T47D (cell line): ENCODE data around the gene CDK5R2.

Experiments
- DNase-seq, 2 experiments: peaks; one replicate each; pipeline versions ENCODE4 v3.0.0 to v3.0.0-alpha.2; 2011 to 2012; ENCODE audit warnings: low read depth in 1 of 2, low spot score in 1 of 2
- JUND ChIP-seq: IDR thresholded peaks from 2 replicates; pipeline ENCODE4 v1.6.1; 2012; ENCODE audit warnings: low read depth
- in situ Hi-C: cut with HindIII; loops from 2 replicates; pipeline ENCODE4 v1.10.0; 2016; ENCODE audit warnings: low sequenced_read_pairs, low pct_unique_long_range_greater_than_20kb

CDK5R2 gene

GRCh38 chr2:218985325-218986091, 26.0 kb downstream of the CDK5R2 start:
- TF ChIP-seq JUND = no peak
- in situ Hi-C loops = no loop called here
- no peak for DNase-seq

- no peak for DNase-seq
- TF ChIP-seq JUND = no peak
- in situ Hi-C loops = no loop called here
Observed at GRCh38 chr2:218986148-218986761, 26.8 kb downstream of the CDK5R2 start.

GRCh38 chr2:218988164-218988563, 28.7 kb downstream of the CDK5R2 start:
- in situ Hi-C loops = no loop called here

DNA sequence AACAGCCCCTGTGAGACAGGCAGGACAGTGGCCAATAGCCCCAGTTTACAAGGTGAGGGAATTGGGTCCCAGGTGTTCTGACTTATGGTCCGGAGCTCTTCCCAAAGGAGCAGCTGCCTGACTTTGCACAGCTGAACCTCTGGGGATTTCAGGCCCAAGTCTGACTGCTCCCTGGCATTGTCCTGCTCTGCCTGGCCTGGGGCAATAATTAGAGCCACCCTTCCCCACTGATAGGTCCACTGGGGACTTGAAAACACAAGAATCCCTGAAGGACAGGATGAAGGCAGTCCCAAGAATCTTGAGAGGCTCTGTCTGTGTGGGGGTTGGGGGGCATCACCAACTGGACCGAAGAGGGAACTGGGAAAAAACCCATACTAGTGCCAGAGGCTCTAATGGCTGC, 29.2 kb downstream of the CDK5R2 start:
- TF ChIP-seq JUND = no peak
- no peak for DNase-seq
- in situ Hi-C loops = no loop called here

More at GRCh38 chr2:218988164-218988563, 28.7 kb downstream of the CDK5R2 start:
- no peak for TF ChIP-seq JUND
- DNase-seq = no peak

- no peak for TF ChIP-seq JUND
- DNase-seq = no peak
- in situ Hi-C loops = no loop called here
Observed at GRCh38 chr2:218990052-218990451, 30.6 kb downstream of the CDK5R2 start.

- in situ Hi-C loops = no loop called here
- no peak for DNase-seq
- no peak for TF ChIP-seq JUND
Observed at GRCh38 chr2:218990612-218991011, 31.1 kb downstream of the CDK5R2 start.

DNA sequence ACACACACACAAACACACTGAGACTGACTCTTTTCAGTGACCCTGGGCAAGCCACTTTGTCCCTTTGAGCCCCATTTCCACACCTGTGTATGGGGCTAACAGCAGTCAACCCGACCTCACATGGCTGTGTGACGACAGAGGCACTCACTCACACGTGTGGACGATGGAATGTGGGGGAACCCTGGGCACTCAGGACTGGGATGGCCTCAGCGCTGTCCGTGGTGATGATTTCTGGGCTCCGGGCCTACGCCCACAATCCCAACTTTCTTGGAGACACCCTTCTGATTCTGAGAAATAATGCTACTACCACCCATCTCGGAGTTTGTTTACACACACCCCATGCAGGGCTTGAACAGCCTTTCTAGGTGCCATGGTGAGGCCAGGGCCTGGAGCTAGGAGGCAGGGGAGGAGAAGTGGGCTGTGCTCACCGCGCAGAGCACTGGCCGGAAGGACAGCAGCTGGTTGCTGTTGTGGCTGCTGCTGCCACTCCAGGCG, 32.3 kb downstream of the CDK5R2 start:
- TF ChIP-seq JUND = no peak
- in situ Hi-C loops = no loop called here
- peak in 1 of 2 experiments; percentile 49 for DNase-seq

DNA sequence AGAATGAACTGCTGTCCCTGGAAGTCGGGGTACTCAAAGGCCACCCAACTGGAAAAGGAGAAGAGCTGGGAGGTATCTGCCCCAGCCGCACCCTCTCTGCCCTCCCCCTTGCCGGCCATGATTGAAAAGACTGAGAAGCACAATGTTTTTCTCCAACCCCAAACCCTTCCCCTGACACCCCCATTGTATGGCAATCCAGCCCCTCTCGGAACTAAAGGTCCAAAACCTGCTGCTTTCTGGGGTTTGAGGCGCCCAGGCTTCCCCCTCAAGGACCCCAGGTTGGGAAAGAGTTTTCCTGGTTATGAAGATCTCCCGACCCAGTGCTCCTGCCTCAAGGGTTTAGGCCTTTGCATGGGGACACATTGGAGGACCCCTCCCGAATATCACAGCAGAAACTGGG, 32.7 kb downstream of the CDK5R2 start:
- no peak for TF ChIP-seq JUND
- DNase-seq = no peak
- in situ Hi-C loops = no loop called here

GRCh38 chr2:218992703-218993344, 33.4 kb downstream of the CDK5R2 start:
- no peak for TF ChIP-seq JUND
- in situ Hi-C loops = no loop called here
- DNase-seq = no peak

GRCh38 chr2:218993345-218994315, 34.2 kb downstream of the CDK5R2 start, which contains the start of gene CRYBA2:
Gene CRYBA2 (minus strand): TSS chr2:218993422. CDS start chr2:218993176, 246 bp downstream.
- in situ Hi-C loops = no loop called here
- TF ChIP-seq JUND = no peak
- DNase-seq = no peak

DNA sequence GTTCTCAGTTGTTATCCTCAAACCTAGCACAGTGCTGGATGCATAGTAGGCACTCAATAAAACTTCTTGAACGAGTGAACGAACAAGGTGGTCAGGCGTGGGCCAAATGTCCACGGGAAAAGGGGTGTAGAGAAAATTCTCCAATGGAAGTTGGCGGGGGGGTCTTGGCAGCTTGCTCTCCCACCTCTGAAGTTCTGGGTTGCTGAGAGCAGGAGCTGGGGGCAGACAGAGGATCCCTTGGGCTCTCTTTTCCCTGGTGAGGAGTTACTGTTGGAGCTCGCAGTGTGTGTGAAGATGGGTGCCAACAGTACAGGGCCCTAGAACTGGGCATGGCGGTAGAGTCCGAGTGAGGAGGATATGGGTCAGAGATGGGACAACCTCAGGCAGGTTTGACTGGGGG, 36.1 kb downstream of the CDK5R2 start:
- DNase-seq = no peak
- in situ Hi-C loops = no loop called here
- TF ChIP-seq JUND = no peak
